NCI-H128 (cell line): ENCODE data around the gene ZNF594.
A peak's percentile ranks its signal among the peaks of the same experiment; 100 is the strongest.
"Not testable (repeated sequence)": the region's sequence is repeated elsewhere in the genome, so short reads cannot be mapped to it uniquely, and the experiment has no call there.

Experiments used
- DNase-seq: peaks from one replicate; lab custom pipeline; 2025; ENCODE audit not compliant: unreplicated experiment; lab: John Stamatoyannopoulos, UW

ZNF594 gene

DNA sequence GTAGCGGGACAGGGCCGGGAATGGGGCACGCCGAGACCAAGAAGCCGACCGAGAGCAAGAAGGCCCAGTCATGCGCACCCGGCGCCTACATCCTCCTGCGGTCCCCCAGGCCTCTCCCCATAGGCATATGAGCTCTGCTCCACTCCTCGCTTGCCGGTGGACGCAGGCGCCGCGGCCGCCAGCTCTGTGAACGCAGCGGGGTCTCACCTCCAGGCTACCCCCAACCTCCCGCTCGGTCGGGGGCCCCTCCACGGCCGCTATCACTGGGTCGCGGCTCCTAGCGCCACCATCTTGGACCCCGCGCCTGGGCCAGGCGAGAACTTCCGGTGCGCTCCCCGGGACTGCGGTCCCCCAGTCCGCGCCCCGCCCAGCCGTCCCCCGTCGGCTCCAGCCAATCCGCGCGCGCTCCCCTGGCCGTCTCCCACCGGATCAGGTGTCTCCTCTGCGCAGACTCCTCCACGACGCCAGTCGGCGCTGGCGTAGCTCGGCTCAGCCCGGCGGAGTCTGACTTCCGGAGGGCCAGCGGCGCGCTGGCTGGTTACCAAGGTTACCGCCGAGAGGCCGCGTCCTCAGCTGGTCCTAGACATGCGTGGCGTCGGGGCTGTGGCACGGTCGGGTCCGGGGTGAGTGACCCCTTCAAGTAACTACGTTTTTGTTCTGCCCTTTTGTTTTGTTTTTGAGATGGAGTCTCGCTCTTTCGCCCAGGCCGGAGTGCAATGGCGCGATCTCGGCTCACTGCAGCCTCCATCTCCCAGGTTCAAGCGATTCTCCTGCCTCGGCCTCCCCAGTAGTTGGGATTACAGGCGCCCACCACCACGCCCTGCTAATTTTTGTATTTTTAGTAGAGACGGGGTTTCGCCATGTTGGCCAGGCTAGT, at the start of gene ZNF594:
TSS of gene ZNF594 (minus strand) at position 328 of the 877 bp plus-strand sequence. CDS start 7,612 bp downstream, outside the sequence.
- DNase-seq = peak; percentile 74

DNA sequence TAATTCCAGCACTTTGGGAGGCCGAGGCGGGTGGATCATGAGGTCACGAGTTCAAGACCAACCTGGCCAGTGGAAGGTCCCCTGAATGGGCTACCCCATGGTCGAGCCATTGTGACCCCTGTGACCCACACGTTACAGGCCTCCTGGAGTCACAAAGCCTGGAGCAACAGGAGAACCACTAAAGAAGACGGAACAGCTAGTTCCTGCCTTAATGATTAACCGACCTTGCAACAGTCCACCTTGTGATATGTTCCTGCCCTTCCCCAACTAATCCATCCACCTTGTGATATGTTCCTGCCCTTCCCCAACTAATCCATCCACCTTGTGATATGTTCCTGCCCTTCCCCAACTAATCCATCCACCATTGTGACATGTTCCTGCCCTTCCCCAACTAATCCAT, 48.1 kb upstream of the ZNF594 start:
- not testable (repeated sequence) for DNase-seq

DNA sequence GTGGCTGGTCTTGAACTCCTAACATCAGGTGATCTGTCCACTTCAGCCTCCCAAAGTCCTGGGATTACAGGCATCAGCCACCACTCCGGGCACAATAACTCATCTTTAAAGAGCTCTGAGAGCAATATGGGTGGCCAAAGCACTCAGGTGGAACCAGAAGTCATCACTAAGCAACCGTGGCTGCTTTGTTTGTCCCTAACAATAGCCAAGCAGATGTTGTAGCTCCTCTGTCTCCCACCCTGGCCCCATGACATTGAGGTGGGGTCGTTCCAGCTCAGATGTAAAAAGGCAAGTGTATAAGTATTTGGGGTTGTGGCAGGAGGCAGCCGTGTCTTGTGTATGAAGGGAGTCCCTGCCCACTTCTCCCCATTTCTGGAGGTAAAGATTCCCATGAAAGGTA, 46.7 kb upstream of the ZNF594 start:
- no peak for DNase-seq

DNA sequence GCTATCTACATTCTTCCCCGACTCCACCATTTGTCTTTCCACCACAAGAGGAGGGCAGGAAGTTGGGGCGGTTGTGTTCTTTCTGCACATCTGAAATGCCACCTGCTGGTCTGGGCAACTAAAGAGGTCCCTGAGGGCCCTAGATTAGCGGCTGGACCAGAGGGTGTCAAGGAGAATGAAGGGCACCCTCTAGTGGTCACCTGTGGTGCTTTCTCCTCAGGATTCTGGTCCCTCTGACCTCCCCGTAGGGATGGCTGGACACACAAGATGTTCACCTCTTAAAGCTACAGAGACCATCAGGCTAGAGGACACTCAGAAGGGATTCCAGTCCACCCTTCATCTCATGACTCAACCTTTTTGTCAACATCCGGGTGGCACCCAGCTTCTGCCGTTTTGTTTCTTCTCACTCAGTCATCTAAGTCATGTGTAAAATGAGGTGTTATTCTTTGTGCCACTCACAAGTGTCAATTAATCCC, 45.9 kb upstream of the ZNF594 start:
- DNase-seq = peak; percentile 20

DNA sequence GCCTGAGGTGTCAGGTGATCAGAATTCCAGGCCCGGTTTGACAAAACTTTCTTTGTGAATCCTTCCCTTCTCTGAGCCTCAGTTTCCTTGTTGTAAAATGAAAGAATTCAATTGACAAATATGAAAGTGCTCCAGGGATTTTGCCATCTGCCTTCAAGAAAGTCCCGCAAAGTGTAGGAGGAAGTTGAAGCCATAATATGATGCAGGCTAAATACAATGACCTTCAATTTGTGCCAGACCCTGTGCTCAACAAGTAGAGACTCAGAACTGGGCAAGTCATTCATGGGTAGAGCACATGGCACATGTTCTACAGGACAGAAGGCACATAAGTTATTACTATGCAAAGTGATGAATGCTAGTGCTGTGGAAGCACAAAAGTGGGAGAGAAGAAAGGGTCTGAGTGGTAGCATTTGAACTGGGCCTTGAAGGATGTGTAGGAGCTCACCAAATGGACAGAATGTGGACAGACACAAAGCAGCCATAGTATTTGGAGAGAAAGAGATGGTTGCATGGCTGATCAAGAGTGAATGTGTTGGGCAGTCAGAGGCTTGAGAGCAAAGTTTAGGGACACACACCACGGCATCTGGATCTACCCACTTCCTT, 45.4 kb upstream of the ZNF594 start:
- DNase-seq = no peak

DNA sequence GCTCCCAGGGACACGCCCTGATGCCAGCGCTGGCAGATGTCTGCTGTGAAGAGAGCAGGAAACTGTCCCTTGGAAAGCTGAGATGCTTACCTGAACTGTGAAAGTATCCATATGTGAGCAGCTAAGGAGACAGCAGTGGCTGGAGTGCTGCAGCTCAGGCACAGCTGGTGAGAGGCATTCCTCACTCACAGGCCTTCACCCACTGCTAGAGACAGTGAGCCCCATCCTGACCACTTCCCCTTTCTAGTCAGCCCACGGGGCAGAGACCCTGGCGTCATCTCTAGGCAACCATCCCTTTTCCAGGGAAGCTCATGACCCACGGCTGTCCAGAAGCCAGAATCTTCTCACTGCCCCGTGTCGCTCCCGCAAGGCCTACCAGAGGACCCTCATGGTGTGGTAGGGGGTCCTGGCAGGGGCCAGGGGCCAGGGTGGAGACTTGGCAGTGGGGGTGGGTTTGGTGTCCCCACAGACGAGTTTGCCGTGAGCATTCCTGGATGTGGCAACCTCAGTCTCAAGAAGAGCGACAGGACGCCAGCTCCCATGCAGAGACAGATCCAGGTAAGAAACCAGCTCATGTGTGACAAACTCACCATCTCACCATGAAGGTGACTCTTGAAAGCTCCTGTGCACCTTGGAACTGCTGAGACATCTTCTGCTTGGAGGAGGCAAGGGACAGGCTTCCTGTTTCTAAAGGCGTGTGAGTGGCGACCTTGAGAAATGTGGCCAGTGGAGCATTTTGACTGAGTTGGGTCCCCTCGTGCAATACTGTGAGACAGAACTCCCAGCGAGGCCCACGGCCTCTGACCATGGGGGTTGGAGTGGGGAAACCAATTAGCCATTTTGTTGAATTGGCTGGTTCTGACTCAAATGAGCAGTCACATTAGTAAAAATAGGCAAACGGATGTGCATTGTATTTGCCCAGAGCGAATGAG, 43.2 kb upstream of the ZNF594 start, which contains the start of gene SCIMP:
TSS of gene SCIMP (minus strand) at position 216 of the 932 bp plus-strand sequence. CDS start at position 111, 105 bp downstream.
- DNase-seq = no peak

DNA sequence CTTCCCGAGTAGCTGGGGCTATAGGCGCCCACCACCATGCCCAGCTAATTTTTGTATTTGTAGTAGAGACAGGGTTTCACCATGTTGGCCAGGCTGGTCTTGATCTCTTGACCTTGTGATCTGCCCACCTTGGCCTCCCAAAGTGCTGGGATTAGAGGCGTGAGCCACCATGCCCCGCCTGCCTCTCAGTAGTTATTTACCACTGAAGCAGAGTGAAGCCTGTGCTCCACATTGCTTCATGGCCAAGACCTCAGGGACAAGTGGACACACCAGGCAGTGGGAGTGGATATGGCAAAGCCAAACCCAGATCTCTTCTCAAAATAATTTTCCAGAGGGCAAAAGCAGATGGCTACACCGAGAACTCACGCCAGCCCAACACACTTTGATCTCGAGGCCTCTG, 41.8 kb upstream of the ZNF594 start:
- DNase-seq = not testable (repeated sequence)

DNA sequence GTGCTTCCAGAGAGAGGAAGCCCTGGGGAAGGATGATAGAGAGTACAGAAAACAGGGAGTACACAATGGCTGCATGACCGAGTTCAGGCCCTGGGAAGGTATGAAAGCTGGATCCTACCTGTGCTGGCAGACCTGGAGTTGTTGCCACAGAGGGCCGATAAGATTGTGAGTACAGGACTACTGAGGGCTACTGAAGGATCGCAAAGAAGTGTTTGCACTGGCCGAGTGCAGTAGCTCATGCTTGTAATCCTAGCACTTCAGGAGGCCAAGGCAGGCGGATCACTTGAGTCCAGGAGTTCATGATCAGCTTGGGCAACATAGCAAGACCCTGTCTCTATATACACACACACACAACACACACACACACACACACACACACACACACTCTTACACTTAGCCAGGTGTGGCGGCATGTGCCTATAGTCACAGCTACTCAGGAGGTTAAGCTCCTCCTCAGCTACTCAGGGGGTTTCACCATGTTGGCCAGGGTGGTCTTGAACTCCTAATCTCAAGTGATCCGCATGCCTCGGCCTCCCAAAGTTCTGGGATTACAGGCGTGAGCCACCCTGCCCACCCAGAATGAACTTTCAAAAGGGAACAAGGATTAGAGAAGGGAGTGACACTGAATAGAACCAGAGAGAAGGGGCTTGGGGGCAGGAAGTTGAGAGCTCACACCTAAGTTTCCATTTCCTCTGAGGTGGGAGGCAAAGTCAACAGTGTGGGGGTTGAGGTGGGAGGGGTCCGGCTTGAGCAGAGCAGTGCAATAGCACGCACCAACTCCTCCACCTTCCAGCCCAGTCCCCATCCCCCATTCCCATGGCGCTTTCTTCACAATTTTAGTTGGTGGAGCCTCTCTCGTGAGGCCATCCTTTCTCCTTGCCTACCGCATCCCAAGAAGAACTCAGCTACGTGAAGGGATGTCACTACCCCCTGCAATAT, 35.5 kb upstream of the ZNF594 start:
- DNase-seq = no peak

DNA sequence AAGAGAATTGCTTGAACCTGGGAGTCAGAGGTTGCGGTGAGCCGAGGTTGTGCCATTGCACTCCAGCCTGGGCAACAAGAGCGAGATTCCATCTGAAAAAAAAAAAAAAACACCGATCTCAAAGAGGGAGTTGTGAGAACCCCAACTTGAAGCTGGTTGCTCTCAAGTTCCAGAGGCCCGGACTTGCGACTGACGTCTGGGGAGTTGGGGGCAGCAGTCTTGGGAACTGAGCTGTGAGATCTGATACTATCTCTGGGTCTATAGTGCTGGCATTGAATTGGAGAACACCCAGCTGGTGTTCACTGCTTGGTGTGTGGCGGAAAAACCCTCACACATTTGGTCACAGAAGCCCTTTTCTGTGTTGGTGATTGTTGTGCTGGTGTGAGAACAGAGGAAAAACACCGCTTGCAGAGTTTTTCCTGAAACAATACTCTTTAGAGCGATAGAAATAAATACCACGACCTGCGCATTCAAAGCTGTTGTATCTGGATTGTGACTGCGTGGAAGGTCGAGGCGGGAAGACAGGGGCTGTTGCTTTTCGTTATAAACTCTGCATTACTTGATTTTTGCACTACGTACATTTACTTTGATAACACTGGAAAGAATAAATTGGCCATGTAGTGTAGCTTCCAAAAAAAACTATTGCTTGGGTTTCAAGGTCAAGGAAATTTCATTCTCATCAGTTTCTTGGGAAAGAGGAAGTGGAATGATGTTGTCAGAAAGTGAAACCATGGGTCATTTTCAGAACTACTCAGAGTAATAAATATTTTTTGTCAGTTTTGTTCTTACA, 34.2 kb upstream of the ZNF594 start:
- DNase-seq = no peak

DNA sequence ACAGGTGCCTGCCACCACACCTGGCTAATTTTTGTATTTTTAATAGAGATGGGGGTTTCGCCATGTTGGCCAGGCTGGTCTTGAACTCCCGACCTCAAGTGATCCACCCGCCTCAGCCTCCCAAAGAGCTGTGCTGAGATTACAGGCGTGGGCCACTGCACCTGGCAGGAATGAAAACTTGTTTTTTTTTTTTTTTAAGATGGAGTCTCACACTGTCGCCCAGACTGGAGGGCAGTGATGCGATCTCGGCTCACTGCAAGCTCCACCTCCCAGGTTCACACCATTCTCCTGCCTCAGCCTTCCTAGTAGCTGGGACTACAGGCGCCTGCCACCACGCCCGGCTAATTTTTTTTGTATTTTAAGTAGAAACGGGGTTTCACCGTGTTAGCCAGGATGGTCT, 30.2 kb upstream of the ZNF594 start:
- not testable (repeated sequence) for DNase-seq

DNA sequence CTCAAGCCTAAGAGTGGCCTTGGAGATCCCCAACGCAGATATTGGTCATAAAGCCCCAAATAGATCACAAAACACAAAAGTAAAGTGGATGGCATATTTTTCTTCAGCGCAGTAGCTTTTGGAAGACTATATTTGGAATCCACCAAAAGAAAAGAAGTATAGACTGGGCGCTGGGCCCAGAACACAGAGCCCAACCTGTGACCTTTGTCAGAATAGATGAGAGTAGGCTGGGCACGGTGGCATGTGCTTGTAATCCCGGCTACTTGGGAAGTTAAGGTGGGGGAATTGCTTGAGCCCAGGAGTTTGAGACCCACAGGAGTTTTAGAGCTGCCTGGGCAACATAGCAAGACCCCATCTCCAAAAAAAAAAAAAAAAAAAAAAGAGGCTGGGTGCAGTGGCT, 28.4 kb upstream of the ZNF594 start:
- no peak for DNase-seq

DNA sequence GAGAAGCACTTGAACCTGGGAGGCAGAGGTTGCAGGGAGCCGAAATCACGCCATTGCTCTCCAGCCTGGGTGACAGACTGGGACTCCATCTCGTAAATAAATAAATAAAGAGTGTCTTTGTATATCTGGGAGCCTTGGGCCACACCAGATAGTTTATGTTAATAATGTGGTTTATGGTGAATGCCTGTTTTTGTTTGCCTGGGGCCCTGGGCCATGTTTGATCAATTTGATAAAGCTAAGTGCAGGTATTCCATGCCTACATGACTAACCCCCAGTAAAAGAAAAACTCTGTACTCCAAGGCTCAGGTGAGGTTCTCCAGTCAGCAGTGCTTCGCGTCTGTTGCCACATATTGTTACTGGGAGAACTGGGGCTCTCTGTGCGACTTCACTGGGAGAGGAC, 27.9 kb upstream of the ZNF594 start:
- no peak for DNase-seq

DNA sequence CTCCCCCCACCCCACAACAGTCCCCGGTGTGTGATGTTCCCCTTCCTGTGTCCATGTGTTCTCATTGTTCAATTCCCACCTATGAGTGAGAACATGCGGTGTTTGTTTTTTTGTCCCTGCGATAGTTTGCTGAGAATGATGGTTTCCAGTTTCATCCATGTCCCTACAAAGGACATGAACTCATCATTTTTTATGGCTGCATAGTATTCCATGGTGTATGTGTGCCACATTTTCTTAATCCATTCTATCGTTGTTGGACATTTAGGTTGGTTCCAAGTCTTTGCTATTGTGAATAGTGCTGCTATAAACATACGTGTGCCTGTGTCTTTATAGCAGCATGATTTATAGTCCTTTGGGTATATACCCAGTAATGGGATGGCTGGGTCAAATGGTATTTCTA, 25.9 kb upstream of the ZNF594 start:
- DNase-seq = not testable (repeated sequence)

DNA sequence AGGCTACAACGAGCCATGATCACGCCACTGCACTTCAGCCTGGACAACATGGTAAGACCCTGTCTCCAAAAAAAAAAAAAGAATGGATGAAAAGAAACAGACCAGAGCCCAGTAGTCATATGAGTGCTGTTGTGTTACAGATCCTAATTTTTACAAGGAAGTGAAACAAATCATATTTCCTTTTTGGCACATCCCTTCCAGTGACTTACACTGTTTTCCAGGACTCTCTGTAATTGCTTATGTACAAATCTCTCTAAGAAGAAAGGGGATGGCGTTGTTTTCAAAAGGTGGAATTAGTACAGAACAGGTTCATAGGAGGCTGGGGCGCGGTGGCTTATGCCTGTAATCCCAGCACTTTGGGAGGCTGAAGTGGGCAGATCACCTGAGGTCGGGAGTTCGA, 19.8 kb upstream of the ZNF594 start:
- DNase-seq = no peak

DNA sequence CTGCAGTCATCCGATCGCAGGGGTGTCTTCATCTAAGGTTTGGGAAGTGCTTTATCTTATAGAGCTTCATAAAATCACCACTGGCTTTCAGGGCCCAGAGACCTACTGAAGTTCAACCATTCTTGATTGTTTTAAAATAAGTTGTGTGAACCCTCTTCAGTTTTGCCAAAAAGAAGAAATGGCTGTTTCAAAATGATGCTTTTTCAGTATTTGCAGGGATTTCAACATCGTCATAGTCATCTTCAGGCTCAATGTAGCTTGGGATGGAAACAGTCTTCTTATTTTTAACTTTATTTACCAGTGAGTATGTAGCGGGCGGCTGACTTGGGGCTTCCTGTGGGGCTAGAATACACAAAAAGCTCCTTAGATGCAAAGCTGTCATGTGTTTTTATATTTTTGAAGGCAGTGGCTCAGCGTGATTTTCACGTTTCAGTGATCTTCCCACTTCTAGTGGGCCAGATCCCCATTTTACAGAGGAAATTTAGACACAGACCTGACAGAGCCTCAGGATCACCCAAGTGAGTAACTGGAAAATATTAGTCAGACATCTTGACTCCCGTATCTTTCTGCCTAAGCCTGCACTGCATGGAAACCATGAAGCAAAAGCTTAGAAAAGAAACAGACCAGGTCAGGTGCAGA, 19.1 kb upstream of the ZNF594 start:
- DNase-seq = no peak

DNA sequence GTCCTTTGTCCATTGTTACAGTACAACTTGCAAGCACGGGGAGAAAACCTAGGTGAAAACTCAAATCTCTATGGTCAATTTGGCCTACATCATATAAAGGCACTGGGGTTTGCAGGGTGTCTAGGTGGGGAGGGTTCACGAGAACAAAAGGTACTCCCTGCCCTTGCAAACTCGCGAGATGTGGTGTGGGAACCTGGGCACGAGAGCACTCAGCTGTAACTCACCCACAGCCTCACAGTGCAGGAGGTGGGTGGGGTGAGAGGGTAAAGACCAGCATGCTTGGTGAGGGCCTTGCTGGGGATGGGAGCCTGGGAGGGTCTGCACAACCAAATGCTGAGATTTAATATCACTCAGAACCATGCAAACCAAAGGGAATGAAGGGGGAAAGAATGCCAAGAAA, 18.4 kb upstream of the ZNF594 start:
- no peak for DNase-seq

DNA sequence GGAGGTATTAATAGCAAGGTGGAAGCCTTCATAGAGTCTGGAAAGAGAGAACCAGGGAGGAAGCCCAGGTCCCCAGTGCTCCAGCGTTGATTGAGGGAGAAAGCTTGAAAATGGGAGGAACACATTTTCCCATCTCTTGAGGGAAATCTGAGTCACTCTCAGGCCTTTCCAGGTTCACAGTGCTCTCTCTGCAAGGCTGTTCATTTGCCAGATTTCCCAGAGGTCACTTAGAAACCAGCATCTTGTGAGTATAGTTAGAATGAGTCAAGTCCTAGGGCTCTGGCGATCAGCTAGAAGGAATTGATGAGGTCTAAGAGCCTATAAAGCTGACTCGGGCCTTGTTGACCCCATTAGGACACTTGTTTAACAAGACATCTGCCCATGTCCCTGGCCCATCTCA, 17.7 kb upstream of the ZNF594 start:
- DNase-seq = no peak

DNA sequence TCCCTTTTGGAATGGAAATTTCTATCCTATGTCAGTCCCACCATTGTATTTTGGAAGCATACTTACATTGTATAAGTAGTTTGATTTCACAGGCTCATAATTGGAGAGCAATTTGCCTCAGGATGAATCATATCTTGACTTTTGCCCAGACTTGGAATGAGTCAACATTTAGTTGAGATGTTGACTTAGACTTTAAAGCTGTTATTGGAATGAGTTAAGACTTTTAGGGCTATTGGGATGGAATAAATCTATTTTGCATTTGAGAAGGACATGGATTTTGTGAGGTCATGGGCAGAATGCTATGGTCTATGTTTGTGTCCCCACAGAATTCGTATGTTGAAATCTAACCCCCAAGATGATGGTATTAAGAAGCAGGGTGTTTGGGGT, 12.2 kb upstream of the ZNF594 start:
- no peak for DNase-seq
